Thyroid gland (tissue), 4 donors: ENCODE data around the gene KIAA0232.

Experiments used
- CTCF ChIP-seq, 6 experiments: fragments of 200-600 bp in 3 of 6; fragments of 450-650 bp in 3 of 6; sonication (generic) in 3 of 6; IDR thresholded peaks; one replicate each; pipeline ENCODE4 v1.5.1; 2016 to 2019; ENCODE audit warnings: antibody characterized with exemption in 6 of 6, mild to moderate bottlenecking in 2 of 6, inconsistent platforms in 1 of 6, moderate library complexity in 1 of 6
- POLR2A ChIP-seq, 2 donors: fragments of 450-650 bp; IDR thresholded peaks; one replicate each; pipeline ENCODE4 v1.6.1; 2017; ENCODE audit warnings: antibody characterized with exemption in 2 of 2, mild to moderate bottlenecking in 2 of 2, moderate library complexity in 1 of 2

DNA sequence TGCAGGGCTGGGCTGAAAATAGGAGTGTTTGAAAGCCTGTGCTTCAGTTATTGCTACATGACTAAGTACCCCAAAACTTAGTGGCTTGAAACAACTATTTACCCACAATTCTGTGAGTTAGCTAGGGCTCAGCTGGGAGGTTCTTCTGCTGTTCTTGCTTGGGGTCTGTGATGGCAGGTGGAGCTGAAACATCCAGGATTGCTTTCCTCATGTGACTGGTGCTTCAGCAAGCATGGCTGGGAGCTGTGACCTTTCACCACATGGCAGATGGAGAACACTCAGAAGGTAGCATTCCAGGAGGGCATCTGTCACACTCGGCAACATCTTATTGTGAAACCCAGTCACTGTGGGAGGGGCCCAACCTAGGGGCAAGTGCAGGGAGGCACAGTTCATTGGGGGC is 70.1 kb downstream of the KIAA0232 start:
- TF ChIP-seq CTCF (IDR thresholded peaks at IDR 0.05) (no peak), POLR2A (IDR thresholded peaks at IDR 0.05) (no peak)
